Medulla oblongata (tissue), 1 donor: ENCODE data around the gene ANGPTL2.
A peak's percentile ranks its signal among the peaks of the same experiment; 100 is the strongest.
"Not testable (repeated sequence)": the region's sequence is repeated elsewhere in the genome, so short reads cannot be mapped to it uniquely, and the experiment has no call there.

ENCODE experiments used
- DNase-seq: peaks from one replicate; pipeline ENCODE4 v3.0.0-alpha.2; 2015; ENCODE audit errors: extremely low spot score

Gene ANGPTL2, protein sequence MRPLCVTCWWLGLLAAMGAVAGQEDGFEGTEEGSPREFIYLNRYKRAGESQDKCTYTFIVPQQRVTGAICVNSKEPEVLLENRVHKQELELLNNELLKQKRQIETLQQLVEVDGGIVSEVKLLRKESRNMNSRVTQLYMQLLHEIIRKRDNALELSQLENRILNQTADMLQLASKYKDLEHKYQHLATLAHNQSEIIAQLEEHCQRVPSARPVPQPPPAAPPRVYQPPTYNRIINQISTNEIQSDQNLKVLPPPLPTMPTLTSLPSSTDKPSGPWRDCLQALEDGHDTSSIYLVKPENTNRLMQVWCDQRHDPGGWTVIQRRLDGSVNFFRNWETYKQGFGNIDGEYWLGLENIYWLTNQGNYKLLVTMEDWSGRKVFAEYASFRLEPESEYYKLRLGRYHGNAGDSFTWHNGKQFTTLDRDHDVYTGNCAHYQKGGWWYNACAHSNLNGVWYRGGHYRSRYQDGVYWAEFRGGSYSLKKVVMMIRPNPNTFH

DNA sequence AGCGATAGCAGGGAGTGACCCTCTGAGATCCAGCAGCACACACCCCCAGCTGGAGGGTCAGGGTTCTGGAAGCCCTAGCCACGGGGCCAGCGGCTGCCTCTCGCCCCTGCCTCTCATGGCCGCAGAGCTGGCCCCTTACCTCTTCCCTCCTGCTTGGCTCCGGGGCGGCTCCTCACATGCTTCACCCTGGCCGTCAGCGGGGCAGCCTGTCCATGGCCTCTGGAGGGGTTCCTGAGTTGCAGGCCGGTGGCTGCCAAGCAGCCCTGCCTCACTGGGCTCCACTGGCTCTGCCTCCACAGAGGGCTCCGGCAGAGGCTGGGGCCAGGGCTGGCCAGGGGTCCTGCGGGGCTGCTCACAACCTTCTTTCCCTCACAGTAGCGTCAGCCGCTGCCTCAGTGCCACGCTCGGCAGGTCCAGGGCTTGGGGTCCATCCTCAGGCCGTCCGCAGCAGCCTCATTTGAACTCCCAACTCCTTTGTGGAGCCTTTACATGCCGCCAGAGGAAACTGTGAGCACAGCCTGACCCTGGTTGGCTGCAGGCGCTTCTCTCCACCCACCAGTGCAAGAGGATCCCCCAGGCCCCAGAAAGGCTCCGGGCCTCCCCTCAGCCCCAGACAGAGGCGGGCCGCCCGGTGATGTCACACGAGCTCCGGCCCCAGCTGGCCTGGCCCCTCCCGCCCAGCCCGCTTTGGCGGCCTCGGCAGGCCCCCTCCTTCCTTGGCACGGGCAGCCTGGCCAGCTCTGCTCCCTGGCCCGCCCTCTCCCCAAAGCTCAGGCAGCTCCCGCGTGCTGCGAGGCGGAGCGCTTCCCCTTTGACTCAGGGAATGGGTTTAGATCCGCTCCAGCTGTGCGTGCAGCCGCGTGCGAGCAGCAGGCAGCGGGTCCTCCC is at the start of gene ANGPTL2:
Gene ANGPTL2 (minus strand): TSS at position 460 of the 888 bp plus-strand sequence. CDS start 13,904 bp downstream, outside the sequence.
- peak; percentile 95 for DNase-seq

DNA sequence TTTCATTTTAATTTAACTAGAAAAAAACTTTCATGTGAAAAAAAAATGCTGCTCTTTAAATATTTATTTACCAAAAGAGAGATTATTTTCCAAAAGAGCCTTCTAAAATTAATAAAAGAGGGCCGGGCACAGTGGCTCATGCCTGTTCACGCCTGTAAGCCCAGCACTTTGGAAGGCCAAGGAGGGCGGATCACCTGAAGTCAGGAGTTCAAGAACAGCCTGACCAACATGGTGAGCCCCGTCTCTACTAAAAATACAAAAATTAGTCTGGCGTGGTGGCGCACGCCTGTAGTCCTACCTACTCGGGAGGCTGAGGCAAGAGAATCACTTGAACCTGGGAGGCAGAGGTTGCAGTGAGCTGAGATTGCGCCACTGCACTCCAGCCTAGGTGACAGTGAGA is 48.9 kb upstream of the ANGPTL2 start:
- DNase-seq, result not testable (repeated sequence)

DNA sequence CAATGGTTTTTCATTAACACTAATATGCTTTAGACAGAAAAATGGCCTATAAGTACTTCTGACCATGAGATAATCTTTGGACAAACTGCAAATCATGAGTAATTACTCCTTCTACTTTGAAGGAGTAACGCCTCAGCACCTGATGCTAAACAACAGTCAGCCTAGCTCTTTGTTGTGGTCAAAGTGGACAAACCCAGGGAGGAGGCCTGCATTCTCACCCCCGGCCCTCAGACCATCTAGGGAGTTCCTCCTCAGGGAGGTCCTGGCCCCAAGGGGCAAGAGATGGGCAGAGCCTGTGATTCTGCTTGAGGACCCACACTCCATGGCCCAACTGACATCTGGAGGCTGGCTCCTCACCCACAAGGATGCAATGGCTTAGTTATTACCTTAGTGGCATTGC is 48.2 kb upstream of the ANGPTL2 start:
- DNase-seq, result no peak

DNA sequence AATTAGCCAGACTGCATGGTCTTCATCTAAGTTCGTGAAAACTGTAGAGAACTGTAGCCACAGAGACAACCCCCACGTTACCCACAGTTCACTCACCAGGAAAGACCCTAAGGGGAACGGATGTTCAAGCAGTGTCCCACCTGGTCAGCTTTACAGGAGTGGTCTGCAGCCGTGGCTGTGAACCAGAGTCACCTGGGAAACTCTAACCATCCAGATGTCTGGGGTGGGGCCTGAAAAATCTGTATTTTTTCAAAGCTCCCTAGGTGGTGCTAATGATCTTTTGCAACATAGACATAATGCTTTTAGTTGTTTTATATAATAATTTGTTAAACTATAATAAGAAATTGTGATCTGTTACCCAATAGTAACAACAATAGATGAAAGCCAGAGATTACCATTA is 47.7 kb upstream of the ANGPTL2 start:
- DNase-seq, result no peak

DNA sequence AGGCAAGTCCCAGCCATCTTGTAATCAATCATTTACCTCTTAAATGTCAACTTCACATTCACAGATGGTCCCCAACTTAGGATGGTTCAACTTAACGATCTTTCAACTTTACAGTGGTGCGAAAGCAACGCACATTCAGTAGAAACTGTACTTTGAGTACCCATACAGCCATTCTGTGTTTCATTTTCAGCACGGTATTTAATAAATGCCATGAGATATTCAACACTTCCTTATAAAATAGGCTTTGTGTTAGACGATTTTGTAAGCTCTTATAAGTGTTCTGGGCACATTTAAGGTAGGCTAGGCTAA is 47.1 kb upstream of the ANGPTL2 start:
- no peak for DNase-seq

DNA sequence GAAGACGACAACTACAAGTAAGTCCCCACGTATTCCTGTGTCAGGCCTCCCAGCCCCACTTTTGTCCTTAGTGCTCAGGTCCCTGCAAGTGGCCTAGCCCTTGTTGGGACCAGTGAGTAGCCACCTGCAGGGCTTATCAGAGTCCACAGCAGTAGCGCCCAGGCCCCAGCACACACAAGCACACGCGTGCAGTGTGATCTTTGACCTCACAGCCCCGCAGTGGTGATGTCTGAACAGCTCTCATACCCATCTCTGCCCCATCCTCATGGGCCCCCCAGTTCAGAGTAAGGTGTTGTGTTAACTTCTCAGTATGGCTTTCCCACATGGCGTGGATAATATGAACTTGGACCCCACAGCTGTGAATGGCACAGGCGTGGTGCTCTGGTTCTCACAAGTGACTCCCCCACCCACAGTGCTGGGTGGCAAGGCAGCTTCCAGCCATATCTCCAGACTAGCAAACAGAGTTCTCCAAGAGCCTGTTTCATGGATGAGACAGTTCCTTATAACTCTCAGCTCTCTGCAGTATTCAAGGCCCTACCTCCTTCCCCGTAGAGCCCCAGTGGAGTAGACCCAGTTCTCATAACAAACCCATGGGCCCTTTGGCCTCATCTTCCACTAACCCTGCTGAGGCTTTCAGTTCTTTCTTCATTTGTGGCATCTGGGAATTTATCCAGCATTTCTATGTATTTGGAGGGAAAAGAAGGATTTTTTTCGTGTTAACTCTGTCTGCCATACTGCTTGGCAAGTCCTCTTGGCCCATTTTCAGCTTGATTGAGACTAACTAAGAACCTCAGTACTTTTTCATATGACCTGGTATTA is 46.5 kb upstream of the ANGPTL2 start:
- DNase-seq, result no peak

DNA sequence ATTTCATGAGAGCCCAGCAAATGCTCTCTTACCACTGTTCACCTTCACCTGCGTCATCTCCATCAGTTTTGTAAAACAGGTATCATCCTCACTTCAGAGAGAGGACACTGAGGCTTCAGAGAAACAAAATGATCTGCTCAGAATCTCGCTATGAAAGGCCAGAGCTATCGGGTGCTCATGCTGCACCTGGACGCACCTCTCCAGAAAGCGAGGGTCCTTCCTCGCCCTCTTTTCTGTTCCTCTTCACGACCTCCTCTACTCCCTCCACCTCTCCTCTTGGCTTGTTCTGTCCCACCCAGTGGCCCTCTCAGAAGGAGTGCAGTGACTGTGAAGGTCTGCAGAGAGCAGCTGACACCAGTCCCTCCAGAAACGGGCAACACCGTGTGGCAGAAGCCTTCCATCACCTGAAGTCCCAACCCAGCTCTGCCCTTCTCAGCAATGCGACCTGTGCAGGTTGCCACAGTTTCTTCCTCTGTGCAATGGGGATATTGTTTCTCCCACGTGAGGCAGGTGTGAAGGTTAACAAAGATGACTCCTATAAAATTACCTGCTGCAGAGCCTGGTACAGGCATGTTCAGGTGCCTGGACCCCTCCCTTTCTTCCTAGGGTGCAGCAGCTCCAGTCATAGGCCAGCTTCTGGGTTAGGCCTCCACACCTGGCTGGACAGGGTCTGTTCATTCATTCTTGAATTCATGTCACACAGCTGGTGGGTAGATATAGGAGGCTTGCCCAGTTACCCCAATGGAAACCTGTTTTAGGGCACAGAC is 45.3 kb upstream of the ANGPTL2 start:
- DNase-seq, result no peak

DNA sequence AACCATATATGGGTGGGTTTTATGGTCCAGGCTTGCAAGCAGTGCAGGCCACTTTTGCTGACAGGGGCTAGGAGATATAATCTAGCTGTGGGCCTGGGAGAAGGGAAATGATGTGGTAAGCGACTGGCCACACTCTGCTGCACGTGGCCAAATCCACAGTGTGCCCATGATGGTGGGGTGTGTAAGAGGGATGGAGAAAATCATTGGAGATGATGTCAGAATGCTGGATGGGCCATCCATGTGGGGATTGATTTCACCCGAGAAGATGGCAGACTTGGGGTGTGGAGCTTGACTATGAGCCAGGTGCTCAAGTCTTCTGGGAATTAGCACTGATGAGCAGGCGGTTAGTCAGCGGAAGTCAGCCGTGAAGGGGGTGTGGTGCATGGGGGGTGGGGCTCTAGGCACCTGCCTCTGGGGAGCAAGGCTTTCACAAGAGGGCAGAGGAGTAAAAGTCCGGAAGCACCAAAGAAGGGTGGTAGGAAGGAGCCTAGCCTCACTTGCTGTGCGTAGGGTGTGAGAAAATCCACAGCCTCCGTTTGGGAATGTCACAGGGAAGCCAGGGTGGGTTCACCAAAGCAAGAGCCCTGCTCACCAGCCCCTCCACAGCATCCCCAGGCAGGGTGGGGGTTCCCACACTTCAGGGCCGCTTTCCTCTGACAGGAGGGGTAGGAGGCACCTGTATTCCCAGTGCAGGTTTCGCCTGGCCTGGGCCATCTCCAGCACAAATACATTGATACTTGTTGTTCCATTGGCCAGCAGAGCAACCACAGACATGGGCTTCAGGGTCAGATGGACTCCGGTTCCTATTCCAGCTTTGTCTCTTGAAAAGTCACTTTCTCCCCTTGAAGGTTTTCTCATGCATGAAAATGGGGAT is 44.5 kb upstream of the ANGPTL2 start:
- no peak for DNase-seq

DNA sequence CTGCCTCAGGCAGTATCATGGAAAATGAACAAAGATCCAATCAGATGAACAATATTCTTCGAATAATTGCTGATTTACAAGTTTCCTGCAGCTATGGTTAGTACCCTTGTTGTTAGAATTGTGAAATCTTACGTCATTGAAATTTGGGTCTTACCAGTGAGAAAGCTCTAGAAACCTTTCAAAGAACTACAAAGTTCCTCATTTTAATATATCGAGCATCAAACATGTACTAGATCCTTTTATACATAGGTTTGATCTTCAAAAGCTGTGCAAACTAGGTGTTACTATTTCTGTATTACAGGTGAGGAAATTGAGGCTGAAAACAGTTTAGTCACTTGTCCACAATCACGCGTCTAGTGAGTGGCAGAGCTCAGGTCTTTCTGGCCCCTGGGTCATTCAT is 43.7 kb upstream of the ANGPTL2 start:
- DNase-seq, result no peak

DNA sequence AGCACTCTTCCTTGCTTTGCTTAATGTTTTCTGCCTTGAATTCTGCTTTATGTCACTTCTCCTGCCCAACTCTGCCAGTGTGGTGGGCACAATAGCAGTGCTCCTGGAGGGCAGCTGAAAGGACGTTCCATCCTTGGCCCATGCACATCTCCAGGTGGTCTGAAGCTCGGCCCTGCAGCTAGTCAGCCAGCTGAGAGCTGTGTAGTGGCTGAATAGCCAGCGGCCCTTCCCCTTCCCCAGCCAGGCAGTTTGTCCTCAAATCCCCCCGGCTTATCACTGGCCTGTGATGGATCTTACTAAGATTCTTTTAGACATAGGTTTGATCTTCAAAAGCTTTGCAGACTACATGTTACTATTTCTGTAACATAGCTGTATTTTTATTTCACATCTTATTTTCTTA is 42.7 kb upstream of the ANGPTL2 start:
- DNase-seq, result no peak

DNA sequence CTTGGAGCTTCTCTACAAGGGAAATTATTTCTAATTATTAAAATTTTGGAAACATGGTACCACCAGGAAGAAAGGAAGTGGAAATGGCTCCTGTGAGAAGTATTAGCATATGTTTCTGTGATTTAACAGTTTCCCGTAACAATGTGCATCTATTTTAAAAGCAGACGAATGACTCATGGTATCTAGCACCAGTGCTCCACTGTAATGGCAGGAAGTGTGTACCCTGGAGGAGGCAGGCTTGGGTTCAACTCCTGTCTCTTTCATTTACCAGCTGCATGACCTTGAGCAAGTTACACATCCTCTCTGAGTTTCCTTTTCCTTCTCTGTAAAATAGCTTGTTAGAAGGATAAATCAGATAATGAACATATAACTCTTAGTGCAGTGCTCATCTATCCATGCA is 41.0 kb upstream of the ANGPTL2 start:
- DNase-seq, result no peak

DNA sequence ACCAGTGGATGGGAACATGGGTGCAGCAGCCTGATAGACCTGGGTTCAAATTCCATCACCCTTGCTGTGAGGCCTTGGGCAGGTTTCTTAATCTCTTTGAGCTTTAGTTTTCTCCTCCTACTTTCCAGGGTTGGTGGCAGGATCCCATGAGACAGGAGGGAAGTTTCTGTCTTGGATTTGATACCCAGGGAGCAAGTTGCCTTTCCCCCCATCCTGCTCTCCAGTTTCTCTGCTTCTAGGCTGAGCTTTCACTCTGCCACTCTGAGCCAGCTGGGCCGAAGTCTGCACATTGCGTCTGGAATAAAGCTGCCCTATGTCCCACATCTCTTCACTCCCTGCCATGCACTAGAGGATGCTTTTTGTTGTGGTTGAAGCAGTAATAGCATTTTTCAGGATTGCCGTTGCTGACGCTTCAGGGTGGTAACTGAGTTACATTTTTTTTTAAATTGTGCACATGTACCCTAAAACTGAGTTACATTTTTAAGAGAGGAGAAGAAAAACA is 40.5 kb upstream of the ANGPTL2 start:
- DNase-seq, result peak; percentile 77

DNA sequence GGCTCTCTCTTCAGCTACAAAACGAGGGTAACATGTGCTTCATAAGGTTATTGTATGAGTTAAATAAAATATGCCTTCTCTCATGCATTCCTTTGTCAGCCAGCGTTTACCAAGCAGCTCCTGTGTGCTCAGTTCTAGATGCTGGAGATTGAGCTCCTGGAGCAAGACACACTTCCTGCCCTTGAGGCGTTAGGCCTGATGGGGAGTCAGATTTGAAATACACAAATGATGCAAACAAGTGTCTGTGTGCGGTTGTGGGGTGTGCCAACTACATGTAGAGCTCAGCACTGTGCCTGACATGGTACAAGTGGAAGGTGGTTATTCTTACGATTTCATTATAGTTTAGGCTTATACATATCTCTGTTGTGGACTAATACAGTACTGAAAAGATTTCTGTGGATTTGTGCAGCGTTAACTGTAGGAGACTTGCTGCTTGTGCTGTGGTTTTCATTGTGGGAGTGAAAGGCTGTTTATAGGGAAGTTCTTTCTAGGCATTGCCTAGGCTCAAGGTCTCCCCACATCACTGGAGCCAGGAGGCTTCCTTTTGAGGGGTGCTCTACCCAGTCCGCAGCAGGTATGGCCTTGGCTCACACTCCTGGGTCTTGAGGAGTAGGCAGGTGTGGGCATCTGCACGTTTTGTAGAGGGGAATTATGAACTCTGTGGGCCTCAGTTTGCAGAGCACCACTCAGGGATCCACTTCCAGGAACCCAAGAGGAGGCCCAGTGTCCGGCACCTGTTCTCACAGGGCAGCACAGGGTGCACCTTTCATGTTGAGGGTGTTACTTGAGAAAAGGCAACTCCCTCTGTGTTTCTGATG is 39.8 kb upstream of the ANGPTL2 start:
- DNase-seq, result no peak

DNA sequence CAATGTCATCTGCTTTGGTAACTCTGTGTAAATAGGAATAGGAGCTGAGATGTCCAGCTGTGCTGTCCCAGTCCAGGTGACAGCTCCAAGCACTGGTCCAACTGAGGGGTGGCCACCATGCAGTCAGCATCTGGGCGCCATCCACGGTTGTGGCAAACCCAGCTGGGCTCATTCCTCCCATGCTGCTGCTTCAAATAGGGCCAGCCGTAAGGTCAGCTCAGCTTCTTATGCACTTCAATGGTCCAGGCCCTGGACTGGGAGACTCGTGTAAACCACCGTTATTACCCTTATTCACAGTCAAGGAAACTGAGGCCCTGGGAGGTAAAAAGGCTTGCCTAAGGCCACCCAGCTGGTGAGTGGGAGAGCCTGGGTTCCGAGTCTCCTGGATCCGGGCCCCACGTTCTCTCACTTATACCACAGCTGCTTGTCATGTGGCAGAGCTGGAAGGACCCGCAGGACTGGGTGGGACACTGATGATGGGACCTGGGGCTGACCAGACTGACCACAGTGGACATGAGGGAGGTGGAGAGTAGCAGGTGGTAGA is 38.7 kb upstream of the ANGPTL2 start:
- DNase-seq, result no peak

DNA sequence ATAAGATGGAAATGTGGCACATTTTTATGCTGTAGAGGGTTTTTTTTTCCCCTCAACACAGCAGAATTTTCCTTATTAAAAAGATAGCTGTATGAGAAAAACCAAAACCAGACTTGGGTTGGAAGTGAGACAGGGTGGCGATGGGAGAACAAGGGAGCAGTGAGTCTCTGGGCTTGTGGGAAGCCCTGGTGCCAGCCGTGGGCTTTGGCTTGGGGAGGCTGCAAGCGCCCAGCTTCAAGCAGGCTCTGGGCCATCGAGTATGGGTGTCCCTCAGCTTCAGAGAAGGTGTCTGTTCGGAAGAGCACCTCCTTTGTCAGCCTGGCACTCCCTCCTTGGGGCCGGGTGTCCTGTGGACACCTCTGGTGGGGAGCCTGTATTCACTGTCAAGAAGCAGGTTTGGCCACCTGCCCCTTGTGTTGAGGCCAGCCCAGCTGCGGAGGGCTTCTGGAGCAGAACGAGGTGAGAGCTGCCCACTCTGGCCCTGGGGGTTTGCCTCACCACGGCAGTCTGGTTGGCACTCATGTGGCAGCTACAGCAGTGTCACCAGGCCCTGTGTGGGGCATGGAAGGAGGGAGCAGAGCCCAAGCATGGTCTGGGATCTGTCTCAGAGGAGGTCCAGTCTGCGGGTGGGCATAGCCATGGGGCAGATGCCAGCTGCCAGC is 37.6 kb upstream of the ANGPTL2 start:
- peak; percentile 59 for DNase-seq

DNA sequence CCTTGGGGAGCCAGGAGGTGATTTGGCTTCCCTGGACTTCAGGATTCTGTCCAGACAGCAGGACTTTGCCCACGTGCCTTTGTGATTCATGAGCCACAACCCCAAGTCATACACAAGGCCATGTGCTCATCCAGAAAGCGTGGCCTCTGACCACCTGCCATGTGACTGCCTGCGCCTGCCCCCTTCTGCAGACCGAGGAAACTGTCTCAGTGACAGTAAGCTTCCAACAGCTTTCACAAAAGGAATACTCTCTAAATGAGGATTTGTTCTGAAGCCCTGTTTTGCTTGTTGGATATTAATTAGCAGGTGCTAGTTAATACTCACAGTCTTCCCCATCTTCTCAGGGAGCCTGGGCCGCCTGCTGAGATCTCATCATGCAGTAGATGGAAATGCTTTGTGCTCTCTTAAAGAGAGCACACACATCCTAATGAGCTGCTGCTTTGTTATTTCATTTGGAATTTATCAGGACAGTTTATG is 36.9 kb upstream of the ANGPTL2 start:
- peak; percentile 84 for DNase-seq

DNA sequence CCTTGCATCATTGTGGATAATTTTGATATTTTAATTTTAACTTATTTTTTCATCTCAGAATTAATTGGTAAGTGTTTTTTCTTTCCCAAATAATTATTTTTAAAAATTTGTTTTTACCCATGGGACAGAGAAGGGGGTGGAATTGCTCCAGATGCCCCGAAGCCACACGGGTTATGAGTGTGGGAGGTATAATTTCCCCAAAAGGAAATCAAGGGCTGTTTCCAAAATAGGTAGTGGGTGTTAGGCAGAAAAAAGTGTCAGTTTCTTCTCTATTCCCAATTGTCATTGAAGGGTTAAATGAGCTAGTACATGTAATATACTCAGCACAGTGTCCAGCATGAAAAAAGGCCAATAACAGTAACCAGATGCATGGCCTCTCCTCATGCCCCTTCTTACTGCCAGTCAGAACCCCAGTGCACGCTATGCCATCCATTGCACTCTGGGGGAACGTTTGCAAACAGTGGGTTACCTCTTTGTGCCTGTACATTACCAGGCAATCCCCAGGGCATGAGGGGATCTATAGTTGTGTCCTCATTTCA is 36.4 kb upstream of the ANGPTL2 start:
- DNase-seq, result no peak
